SK-N-SH (cell line): Measurements from ENCODE around the gene BLOC1S1. TPM values are rescaled to one million over a fixed set of nuclear protein-coding genes. Genes with fewer than 3 reads are reported as not detected.

ENCODE experiments used
- CTCF ChIA-PET: fragments of 300-600, 350-600 bp; formaldehyde crosslinking; extraction: SDS; loops from one replicate; lab custom pipeline; 2021; lab: Yijun Ruan, JAX
- POLR2A ChIA-PET: fragments of 350-600 bp; sonication (Branson Sonifier 250); formaldehyde crosslinking; extraction: SDS; loops from one replicate; lab custom pipeline; 2020; ENCODE audit warnings: antibody characterized with exemption, inconsistent platforms; lab: Yijun Ruan, JAX
- DNase-seq: peaks from one replicate; pipeline ENCODE4 v3.0.0; 2012
- H2AFZ ChIP-seq: fragments of 200-600 bp; sonication (generic); 2 replicates; pipeline ENCODE4 v1.8.1; 2016; ENCODE audit warnings: antibody characterized with exemption, mild to moderate bottlenecking, low read depth
- H3F3A ChIP-seq: fragments of 200-600 bp; sonication (generic); replicated peaks from 2 replicates; pipeline ENCODE3; 2016; ENCODE audit warnings: antibody characterized with exemption, mild to moderate bottlenecking; ENCODE audit not compliant: insufficient read depth
- H3K27ac ChIP-seq, 2 experiments: fragments of 200-500 bp in 1 of 2; fragments of 200-600 bp in 1 of 2; sonication (Bioruptor generic) in 1 of 2; sonication (generic), shearing (Covaris generic) in 1 of 2; 2 replicates each; pipeline versions ENCODE4 v1.5.1 to v1.6.1; 2014 to 2016; ENCODE audit warnings: low read depth in 2 of 2, inconsistent platforms in 1 of 2, low read length in 1 of 2, mild to moderate bottlenecking in 1 of 2, mixed read lengths in 1 of 2
- H3K27me3 ChIP-seq: fragments of 200-600 bp; sonication (generic), shearing (Covaris generic); 2 replicates; pipeline ENCODE4 v1.6.1; 2016; ENCODE audit warnings: mixed run types; ENCODE audit not compliant: insufficient read depth
- H3K36me3 ChIP-seq, 2 experiments: fragments of 200-500 bp in 1 of 2; fragments of 200-600 bp in 1 of 2; sonication (Bioruptor generic) in 1 of 2; sonication (generic) in 1 of 2; replicated peaks in 1 of 2; 2 replicates each; pipeline versions ENCODE3 to v1.5.1; 2014 to 2016; ENCODE audit warnings: low read length in 1 of 2, mild to moderate bottlenecking in 1 of 2; ENCODE audit not compliant: insufficient read depth in 2 of 2, control insufficient read depth in 1 of 2
- H3K4me1 ChIP-seq, 2 experiments: fragments of 200-500 bp in 1 of 2; fragments of 200-600 bp in 1 of 2; sonication (Bioruptor generic) in 1 of 2; sonication (generic), shearing (Covaris generic) in 1 of 2; 2 replicates each; pipeline versions ENCODE4 v1.5.1 to v1.6.1; 2014 to 2016; ENCODE audit warnings: low read depth in 1 of 2, low read length in 1 of 2, mixed run types in 1 of 2; ENCODE audit not compliant: insufficient read depth in 2 of 2, control insufficient read depth in 1 of 2
- H3K4me2 ChIP-seq: fragments of 200-600 bp; sonication (generic), shearing (Covaris generic); 2 replicates; pipeline ENCODE4 v1.6.1; 2017; ENCODE audit warnings: mixed run types
- H3K4me3 ChIP-seq, 2 experiments: fragments of 200-500 bp in 1 of 2; fragments of 200-600 bp in 1 of 2; sonication (Bioruptor generic) in 1 of 2; sonication (generic), shearing (Covaris generic) in 1 of 2; 2 replicates each; pipeline versions ENCODE4 v1.5.1 to v1.8.1; 2014 to 2016; ENCODE audit warnings: low read depth in 2 of 2, inconsistent platforms in 1 of 2, low read length in 1 of 2, mild to moderate bottlenecking in 1 of 2, mixed read lengths in 1 of 2, moderate library complexity in 1 of 2
- H3K79me2 ChIP-seq: fragments of 200-600 bp; sonication (generic); 2 replicates; pipeline ENCODE4 v1.8.1; 2017; ENCODE audit warnings: mild to moderate bottlenecking; ENCODE audit not compliant: insufficient read depth
- H3K9ac ChIP-seq: fragments of 200-600 bp; sonication (generic); 2 replicates; pipeline ENCODE4 v1.6.1; 2017; ENCODE audit warnings: mixed run types
- H3K9me2 ChIP-seq: fragments of 200-600 bp; sonication (generic); 2 replicates; pipeline ENCODE4 v1.6.1; 2017; ENCODE audit warnings: mixed run types
- H3K9me3 ChIP-seq: fragments of 200-600 bp; sonication (generic); 2 replicates; pipeline ENCODE4 v1.6.1; 2017; ENCODE audit warnings: mixed run types, mild to moderate bottlenecking, moderate library complexity
- H4K20me1 ChIP-seq: fragments of 200-600 bp; sonication (generic); 2 replicates; pipeline ENCODE4 v1.6.1; 2017; ENCODE audit warnings: mild to moderate bottlenecking, mixed run types; ENCODE audit not compliant: insufficient read depth
- FOSL2 ChIP-seq: IDR thresholded peaks from 2 replicates; pipeline ENCODE4 v1.4.0; 2012; ENCODE audit warnings: low read depth, mild to moderate bottlenecking, moderate library complexity, borderline replicate concordance
- FOXJ3 ChIP-seq: sonication (generic); formaldehyde crosslinking; IDR thresholded peaks from 2 replicates; pipeline ENCODE4 v1.5.1; 2020; ENCODE audit warnings: mild to moderate bottlenecking, missing genetic modification reagents
- GABPA ChIP-seq: IDR thresholded peaks from 2 replicates; pipeline ENCODE4 v1.4.0; 2012; ENCODE audit warnings: low read depth, mild to moderate bottlenecking
- IRF3 ChIP-seq: fragments of 150-350 bp; IDR thresholded peaks from 2 replicates; pipeline ENCODE4 v1.6.1; 2016; ENCODE audit warnings: mild to moderate bottlenecking, low read depth, low read length
- MAX ChIP-seq: IDR thresholded peaks from 2 replicates; pipeline ENCODE4 v1.4.0; 2012; ENCODE audit warnings: low read depth
- NRF1 ChIP-seq: IDR thresholded peaks from 2 replicates; pipeline ENCODE4 v1.6.1; 2012; ENCODE audit warnings: low read depth, mild to moderate bottlenecking, low read length
- PBX3 ChIP-seq: IDR thresholded peaks from 2 replicates; pipeline ENCODE4; 2012
- RAD21 ChIP-seq: IDR thresholded peaks from 2 replicates; pipeline ENCODE4 v1.6.1; 2012; ENCODE audit warnings: mild to moderate bottlenecking, low read length
- SIN3A ChIP-seq: IDR thresholded peaks from 2 replicates; pipeline ENCODE4 v1.6.1; 2012; ENCODE audit warnings: low read depth, mild to moderate bottlenecking, low read length, moderate library complexity, borderline replicate concordance
- TCF12 ChIP-seq: IDR thresholded peaks from 2 replicates; pipeline ENCODE4 v1.4.0; 2012
- TEAD4 ChIP-seq: IDR thresholded peaks from 2 replicates; pipeline ENCODE4 v1.4.0; 2012; ENCODE audit warnings: mild to moderate bottlenecking, borderline replicate concordance; ENCODE audit not compliant: insufficient read depth
- USF1 ChIP-seq: IDR thresholded peaks from 2 replicates; pipeline ENCODE4 v1.4.0; 2012; ENCODE audit warnings: low read depth, borderline replicate concordance
- YY1 ChIP-seq: IDR thresholded peaks from 2 replicates; pipeline ENCODE4 v1.4.0; 2012; ENCODE audit warnings: low read depth, mild to moderate bottlenecking
- ZBTB33 ChIP-seq: IDR thresholded peaks from 2 replicates; pipeline ENCODE4 v1.4.0; 2012; ENCODE audit warnings: low read depth, borderline replicate concordance
- WGBS: methylation state at CpG from one replicate; pipeline ENCODE4 v1.1.6; 2017; ENCODE audit warnings: low lambda C conversion rate; 5-methylcytosine and 5-hydroxymethylcytosine counted together
- polyA plus RNA-seq, 3 experiments: library from polyadenylated mRNA; depleted of rRNA; stranded (reverse); fragments of >200 nt; gene quantifications; 2 replicates each; pipeline ENCODE4 v1.2.3, GENCODE V29; 2012

The BLOC1S1 gene
- polyA plus RNA-seq, 1 of the 3 experiments (the other 2 are of a cell fraction): 331 TPM

GRCh38 chr12:55708695-55709233 lies 7.1 kb upstream of the BLOC1S1 start (continued):
- TF ChIP-seq FOXJ3 (CRISPR knock-in tag): no peak

GRCh38 chr12:55711786-55712553 lies 3.9 kb upstream of the BLOC1S1 start:
- DNase-seq: no peak
- Histone ChIP-seq H3K4me2 (no peak overlapping the region), H3K79me2 (peaks cover 7% of the 10 kb centered on the region; the same call in 1 of the 2 replicates), H3K27me3 (no peaks in the 10 kb centered on the region; the same call in 1 of the 2 replicates), H3K9me2 (no peaks in the 10 kb centered on the region), H3K4me3 (no peak overlapping the region), H3K9me3 (no peaks in the 10 kb centered on the region), H3K4me1 (peaks cover 13 to 17% of the 10 kb centered on the region in 2 experiments; a peak in 3 of 4 replicates), H3K9ac (no peak overlapping the region), H3F3A (peaks cover 4% of the 10 kb centered on the region), H2AFZ (no peak overlapping the region), H3K36me3 (no peaks in the 10 kb centered on the region), H4K20me1 (no peaks in the 10 kb centered on the region), H3K27ac (no peak overlapping the region)
- ChIA-PET CTCF (interaction anchor here (0.8 to 1.2 kb wide), 4 partner anchors 9 to 65 kb away, joined by 3 to 4 read pairs (median 3); no protein-coding TSS in a partner anchor), POLR2A (no interaction called here)
- no peak for TF ChIP-seq TCF12
- TF ChIP-seq GABPA: no peak
- TF ChIP-seq USF1: no peak
- no peak for TF ChIP-seq TEAD4
- TF ChIP-seq RAD21: no peak
- TF ChIP-seq ZBTB33: no peak
- no peak for TF ChIP-seq YY1
- TF ChIP-seq IRF3: no peak
- TF ChIP-seq PBX3: no peak
- no peak for TF ChIP-seq SIN3A
- TF ChIP-seq MAX: no peak
- no peak for TF ChIP-seq NRF1
- no peak for TF ChIP-seq FOSL2
- WGBS: 39% methylated on average over 4 of the region's 4 CpGs
